Hair follicle dermal papilla cell (primary cell): ENCODE results near the gene TRMT10B. TPM values are rescaled to one million over a fixed set of nuclear protein-coding genes. Genes with fewer than 3 reads are reported as not detected.

Experiments used
- total RNA-seq: library from RNA; depleted of rRNA; stranded (reverse); fragments of >200 nt; gene quantifications from 2 replicates; pipeline ENCODE4 v1.2.3, GENCODE V29; 2012

Gene TRMT10B, protein sequence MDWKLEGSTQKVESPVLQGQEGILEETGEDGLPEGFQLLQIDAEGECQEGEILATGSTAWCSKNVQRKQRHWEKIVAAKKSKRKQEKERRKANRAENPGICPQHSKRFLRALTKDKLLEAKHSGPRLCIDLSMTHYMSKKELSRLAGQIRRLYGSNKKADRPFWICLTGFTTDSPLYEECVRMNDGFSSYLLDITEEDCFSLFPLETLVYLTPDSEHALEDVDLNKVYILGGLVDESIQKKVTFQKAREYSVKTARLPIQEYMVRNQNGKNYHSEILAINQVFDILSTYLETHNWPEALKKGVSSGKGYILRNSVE
- total RNA-seq = 2.6 and 2.9 TPM in 2 replicates

DNA sequence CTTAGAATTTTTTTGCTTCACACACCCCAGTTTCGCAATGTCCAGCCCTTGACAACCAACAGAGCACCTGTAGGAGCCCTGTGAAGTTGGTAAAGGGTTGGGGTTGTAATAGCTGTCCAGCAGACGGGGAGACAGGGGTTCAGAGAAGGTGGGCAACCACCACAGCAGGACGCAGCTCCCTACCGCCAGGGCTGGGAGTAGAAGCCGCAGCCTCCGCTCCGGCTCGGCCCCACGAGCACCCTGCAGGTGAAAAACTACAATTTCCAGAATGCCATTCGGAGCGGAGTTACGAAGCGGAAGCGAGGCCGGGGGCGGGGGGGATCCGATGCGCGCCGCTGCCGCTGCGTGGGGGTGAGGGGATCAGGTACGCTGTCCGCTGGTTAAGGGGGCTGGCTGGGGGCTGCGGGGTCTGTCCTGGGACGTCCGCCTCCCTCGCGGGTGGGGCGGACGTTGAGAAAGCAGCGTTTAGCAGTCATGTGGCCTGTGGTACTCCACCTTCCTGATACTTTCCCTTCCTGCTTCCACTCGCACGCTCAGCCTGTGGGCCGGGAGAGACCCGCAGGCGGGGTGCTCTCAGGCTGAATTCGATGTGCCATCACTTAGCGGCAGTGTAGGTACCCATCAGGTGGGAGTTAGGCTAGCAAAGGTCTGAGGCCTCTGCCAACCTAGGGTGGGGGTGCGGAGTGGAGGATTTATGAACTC lies at the start of gene TRMT10B:
TSS of gene TRMT10B (plus strand) at position 317 of the 702 bp plus-strand sequence. CDS start 8,127 bp downstream, outside the sequence.

GRCh38 chr9:37784616-37785483 lies 31.2 kb downstream of the TRMT10B start, which contains the start of gene EXOSC3:
TSS of gene EXOSC3 (minus strand) at chr9:37785064. CDS start at chr9:37785044, 20 bp downstream.

GRCh38 chr9:37800631-37801286 lies 47.2 kb downstream of the TRMT10B start, which contains the start of gene DCAF10:
TSS of gene DCAF10 (plus strand) at chr9:37800797. CDS start at chr9:37800867, 70 bp downstream.

Other genes starting within 250 kb of the TRMT10B start
- 22.2 and 23.2 TPM in 2 replicates for gene FBXO10, start 177.4 kb upstream of the TRMT10B start, total RNA-seq
- 40.2 and 46.2 TPM in 2 replicates for gene TOMM5, start 161.2 kb upstream of the TRMT10B start, total RNA-seq
- gene FRMPD1, start 102.9 kb upstream of the TRMT10B start, total RNA-seq = not detected in 2 replicates
- gene EXOSC3, start 31.3 kb downstream of the TRMT10B start, total RNA-seq = 21.7 and 38.3 TPM in 2 replicates
- gene DCAF10, start 47.0 kb downstream of the TRMT10B start, total RNA-seq = 20.6 and 27.6 TPM in 2 replicates
- gene SLC25A51, start 150.3 kb downstream of the TRMT10B start, total RNA-seq = 87.7 and 94.4 TPM in 2 replicates